A549 (cell line): ENCODE data around the gene PLD1. TPM values are rescaled to one million over a fixed set of nuclear protein-coding genes. Genes with fewer than 3 reads are reported as not detected.

Source experiments
- ATAC-seq, 2 experiments: fragments of 200-7000 bp in 1 of 2; fragments of >200 bp in 1 of 2; cut with Nextera tagmentation in 1 of 2; cut with Tn5 transposase in 1 of 2; 3 replicates each; pipeline versions ENCODE4 v1.8.0 to v1.9.1; 2018 to 2020; ENCODE audit warnings: mild to moderate bottlenecking in 1 of 2, moderate library complexity in 1 of 2
- CTCF ChIA-PET: fragments of 300-600 bp; sonication (Branson Sonifier 250); formaldehyde crosslinking; extraction: SDS; loops from one replicate; lab custom pipeline; 2021; ENCODE audit warnings: antibody characterized with exemption, inconsistent platforms; lab: Yijun Ruan, JAX
- POLR2A ChIA-PET: fragments of 350-600 bp; formaldehyde crosslinking; extraction: SDS; loops from one replicate; lab custom pipeline; 2021; ENCODE audit warnings: antibody characterized with exemption, inconsistent platforms; lab: Yijun Ruan, JAX
- DNase-seq, 2 experiments: peaks; one replicate each; pipeline versions ENCODE4 v3.0.0 to v3.0.0-alpha.2; 2011 to 2016; ENCODE audit warnings: low read depth in 1 of 2, low spot score in 1 of 2
- FAIRE-seq: peaks from 2 replicates; lab custom pipeline; 2011; peaks lifted over from hg19 to GRCh38; lab: Jason Lieb, UNC
- H3K27ac ChIP-seq, 2 experiments: fragments of >200 bp; sonication (Bioruptor Twin); formaldehyde crosslinking; 3 replicates each; pipeline ENCODE4 v1.5.1; 2016 to 2017
- H3K4me1 ChIP-seq: fragments of >200 bp; sonication (Bioruptor Twin); formaldehyde crosslinking; 3 replicates; pipeline ENCODE4 v1.6.1; 2016
- H3K4me2 ChIP-seq: fragments of >200 bp; sonication (Bioruptor Twin); formaldehyde crosslinking; 3 replicates; pipeline ENCODE4 v1.6.1; 2016
- H3K4me3 ChIP-seq: fragments of >200 bp; sonication (Bioruptor Twin); formaldehyde crosslinking; 3 replicates; pipeline ENCODE4 v1.5.1; 2016
- H3K9me3 ChIP-seq: fragments of >200 bp; sonication (Bioruptor Twin); formaldehyde crosslinking; 3 replicates; pipeline ENCODE4 v1.6.1; 2016
- CBX2 ChIP-seq: fragments of 200-600 bp; sonication (generic); IDR thresholded peaks from 2 replicates; pipeline ENCODE4 v1.6.1; 2016; ENCODE audit warnings: low read depth, mild to moderate bottlenecking, borderline replicate concordance
- CBX8 ChIP-seq: fragments of 200-600 bp; sonication (generic); IDR thresholded peaks from 2 replicates; pipeline ENCODE4 v1.6.1; 2016
- CEBPB ChIP-seq, 2 experiments: fragments of >200 bp in 1 of 2; sonication (Bioruptor Twin) in 1 of 2; formaldehyde crosslinking in 1 of 2; IDR thresholded peaks; 2 replicates each; pipeline ENCODE4 v1.6.1; 2012 to 2016
- CHD4 ChIP-seq: fragments of 200-600 bp; sonication (generic); IDR thresholded peaks from 2 replicates; pipeline ENCODE4 v1.6.1; 2016; ENCODE audit warnings: antibody characterized with exemption, mild to moderate bottlenecking, borderline replicate concordance
- FOSB ChIP-seq: fragments of 250-450 bp; sonication (Bioruptor Pico); IDR thresholded peaks from 2 replicates; pipeline ENCODE4 v1.5.0; 2020; ENCODE audit warnings: mild to moderate bottlenecking, moderate library complexity
- FOXS1 ChIP-seq: fragments of 250-450 bp; sonication (Bioruptor Pico); IDR thresholded peaks from 2 replicates; pipeline ENCODE4 v1.5.0; 2020; ENCODE audit warnings: mild to moderate bottlenecking, moderate library complexity
- HDAC2 ChIP-seq: fragments of 200-600 bp; sonication (generic); IDR thresholded peaks from 2 replicates; pipeline ENCODE4 v1.6.1; 2016
- HEYL ChIP-seq: fragments of 250-450 bp; sonication (Bioruptor Pico); IDR thresholded peaks from 2 replicates; pipeline ENCODE4 v1.8.0; 2021; ENCODE audit warnings: mild to moderate bottlenecking, moderate library complexity
- HOXB5 ChIP-seq: fragments of 250-450 bp; sonication (Bioruptor Pico); IDR thresholded peaks from 2 replicates; pipeline ENCODE4 v1.5.0; 2020; ENCODE audit warnings: mild to moderate bottlenecking, moderate library complexity
- JUNB ChIP-seq: fragments of >200 bp; sonication (Bioruptor Twin); formaldehyde crosslinking; IDR thresholded peaks from 2 replicates; pipeline ENCODE4 v1.6.1; 2016
- KDM1A ChIP-seq: fragments of 200-600 bp; sonication (generic); IDR thresholded peaks from 2 replicates; pipeline ENCODE4 v1.6.1; 2016; ENCODE audit warnings: low read depth, mild to moderate bottlenecking
- KDM5A ChIP-seq: fragments of 200-600 bp; sonication (generic); IDR thresholded peaks from 2 replicates; pipeline ENCODE4 v1.6.1; 2016; ENCODE audit warnings: antibody characterized with exemption, mild to moderate bottlenecking
- MAFK ChIP-seq: fragments of 450-650 bp; IDR thresholded peaks from 2 replicates; pipeline ENCODE4 v1.6.1; 2014; ENCODE audit not compliant: partially characterized antibody
- MYC ChIP-seq: IDR thresholded peaks from 2 replicates; pipeline ENCODE4 v1.6.1; 2012; ENCODE audit warnings: mild to moderate bottlenecking, inconsistent platforms, low read length, improper control_type of control experiment, borderline replicate concordance
- NPAS2 ChIP-seq: fragments of 250-450 bp; sonication (Bioruptor Pico); IDR thresholded peaks from 2 replicates; pipeline ENCODE4 v1.8.0; 2022; ENCODE audit warnings: mild to moderate bottlenecking, moderate library complexity, borderline replicate concordance
- PHF8 ChIP-seq: fragments of 200-600 bp; sonication (generic); IDR thresholded peaks from 2 replicates; pipeline ENCODE4 v1.6.1; 2016; ENCODE audit warnings: low read depth, mild to moderate bottlenecking, antibody characterized with exemption, moderate library complexity, borderline replicate concordance
- RCOR1 ChIP-seq: fragments of 150-350 bp; IDR thresholded peaks from 2 replicates; pipeline ENCODE4 v1.6.1; 2014; ENCODE audit warnings: antibody characterized with exemption, low read length, low read depth
- RFX5 ChIP-seq: fragments of 450-650 bp; IDR thresholded peaks from 2 replicates; pipeline ENCODE4 v1.7.1; 2014; ENCODE audit warnings: antibody characterized with exemption, mild to moderate bottlenecking, moderate library complexity
- RNF2 ChIP-seq: fragments of 200-600 bp; sonication (generic); IDR thresholded peaks from 2 replicates; pipeline ENCODE4 v1.6.1; 2016; ENCODE audit warnings: low read depth, mild to moderate bottlenecking, antibody characterized with exemption, moderate library complexity, borderline replicate concordance
- SMC3 ChIP-seq: fragments of >200 bp; sonication (Bioruptor Twin); formaldehyde crosslinking; IDR thresholded peaks from 3 replicates; pipeline ENCODE4 v1.6.1; 2018; ENCODE audit warnings: inconsistent platforms
- SREBF2 ChIP-seq: fragments of 450-650 bp; IDR thresholded peaks from 2 replicates; pipeline ENCODE4 v1.6.1; 2014; ENCODE audit warnings: mild to moderate bottlenecking, moderate library complexity
- TP53 ChIP-seq: fragments of 250-450 bp; sonication (Bioruptor Pico); IDR thresholded peaks from 2 replicates; pipeline ENCODE4 v1.5.0; 2021; ENCODE audit warnings: mild to moderate bottlenecking, moderate library complexity
- ZNF302 ChIP-seq: fragments of 250-450 bp; sonication (Bioruptor Pico); IDR thresholded peaks from 2 replicates; pipeline ENCODE4 v1.9.0; 2021; ENCODE audit warnings: inconsistent platforms, mild to moderate bottlenecking, moderate library complexity
- ZSCAN20 ChIP-seq: fragments of 250-450 bp; sonication (Bioruptor Pico); IDR thresholded peaks from 2 replicates; pipeline ENCODE4 v1.8.0; 2022; ENCODE audit warnings: mild to moderate bottlenecking, moderate library complexity
- WGBS: methylation state at CpG from one replicate; pipeline ENCODE4 v1.1.6; 2017; ENCODE audit errors: missing lambda C conversion rate; 5-methylcytosine and 5-hydroxymethylcytosine counted together
- polyA plus RNA-seq, 4 experiments: library from polyadenylated mRNA; depleted of rRNA in 3 of 4; stranded (reverse); fragments of >200 nt; fragmentation: RNase III in 1 of 4; extraction: RNeasy Plus Mini Kit Qiagen cat#74134 plus additional on column Dnase treatment in 1 of 4; gene quantifications; 2 replicates in 3 of 4; 3 replicates in 1 of 4; pipeline ENCODE4 v1.2.3, GENCODE V29; 2011 to 2017
- TF ChIP-seq, protein P1 (sequence below): fragments of 200-600 bp; sonication (generic); IDR thresholded peaks from 2 replicates; pipeline ENCODE4 v1.6.1; 2016; ENCODE audit warnings: antibody characterized with exemption, mild to moderate bottlenecking, moderate library complexity
- TF ChIP-seq, protein P2 (sequence below): fragments of 250-450 bp; sonication (Bioruptor Pico); IDR thresholded peaks from 2 replicates; pipeline ENCODE4 v1.5.0; 2021; ENCODE audit warnings: mild to moderate bottlenecking, moderate library complexity, borderline replicate concordance
- TF ChIP-seq, protein P3 (sequence below): fragments of 150-350 bp; IDR thresholded peaks from 2 replicates; pipeline ENCODE4 v1.6.1; 2014; ENCODE audit warnings: low read depth, mild to moderate bottlenecking, low read length

PLD1 gene
- polyA plus RNA-seq, 2 of the 4 experiments (the other 2 are of a cell fraction) = 6.6 to 27.2 TPM

DNA sequence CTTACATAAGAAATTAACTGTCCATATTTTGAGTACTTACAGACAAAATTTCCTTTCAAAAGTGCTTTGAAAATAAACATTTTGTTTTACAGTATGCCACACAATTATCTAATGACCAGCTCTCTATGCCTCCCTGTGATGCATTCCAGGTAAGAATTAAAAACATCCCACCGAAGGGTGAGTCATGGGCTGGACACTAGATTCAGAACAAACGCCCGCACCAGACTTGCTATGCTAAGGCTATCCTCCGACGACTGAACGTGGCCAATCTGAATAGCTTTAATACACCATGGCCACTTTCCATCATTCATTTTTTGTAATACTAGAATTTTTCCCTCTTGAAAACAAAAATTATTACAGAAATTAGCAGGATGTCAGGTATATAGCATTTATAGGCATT, 210.3 kb downstream of the PLD1 start:
- FAIRE-seq = no peak
- no peak overlapping the region for H3K27ac ChIP-seq
- POLR2A ChIA-PET = no interaction called here

DNA sequence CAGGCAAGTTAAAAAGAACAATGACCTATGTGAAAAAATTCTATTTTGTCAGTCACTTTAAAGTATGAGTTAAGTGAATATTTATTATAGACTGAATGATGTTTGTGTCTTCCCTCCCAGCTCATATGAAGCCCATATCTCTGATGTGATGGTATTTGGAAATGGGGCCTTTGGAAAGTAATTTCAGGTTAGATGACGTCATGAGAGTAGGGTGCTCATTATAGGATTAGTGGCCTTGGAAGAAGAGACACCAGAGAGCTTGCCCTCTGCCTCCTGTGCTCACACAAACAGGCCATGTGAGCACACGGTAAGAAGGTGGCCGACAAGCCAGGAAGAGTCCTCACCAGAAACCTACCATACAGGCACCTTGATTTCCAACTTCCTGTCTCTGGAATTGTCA, 211.3 kb downstream of the PLD1 start:
- no peak for ATAC-seq
- no peak for DNase-seq
- no peak for FAIRE-seq
- H3K4me1 ChIP-seq = no peaks in the 10 kb centered on the region
- H3K4me2 ChIP-seq = no peak overlapping the region
- ChIA-PET CTCF (no interaction called here), POLR2A (no interaction called here)
- 89% methylated on average over 3 of the region's 3 CpGs for WGBS
- no peak overlapping the region for H3K4me3 ChIP-seq
- no peaks in the 10 kb centered on the region for H3K9me3 ChIP-seq
- no peak overlapping the region for H3K27ac ChIP-seq
- TF ChIP-seq ZNF302 (no peak), MYC (no peak), RCOR1 (no peak), CEBPB (IDR thresholded peaks at IDR 0.05) (no peak), MAFK (no peak), SREBF2 (no peak), SMC3 (no peak), PHF8 (no peak), NPAS2 (no peak), HDAC2 (no peak), FOSB (CRISPR knock-in tag) (no peak), KDM5A (no peak), RNF2 (no peak), KDM1A (no peak), FOXS1 (no peak)
- TF ChIP-seq, protein P1, sequence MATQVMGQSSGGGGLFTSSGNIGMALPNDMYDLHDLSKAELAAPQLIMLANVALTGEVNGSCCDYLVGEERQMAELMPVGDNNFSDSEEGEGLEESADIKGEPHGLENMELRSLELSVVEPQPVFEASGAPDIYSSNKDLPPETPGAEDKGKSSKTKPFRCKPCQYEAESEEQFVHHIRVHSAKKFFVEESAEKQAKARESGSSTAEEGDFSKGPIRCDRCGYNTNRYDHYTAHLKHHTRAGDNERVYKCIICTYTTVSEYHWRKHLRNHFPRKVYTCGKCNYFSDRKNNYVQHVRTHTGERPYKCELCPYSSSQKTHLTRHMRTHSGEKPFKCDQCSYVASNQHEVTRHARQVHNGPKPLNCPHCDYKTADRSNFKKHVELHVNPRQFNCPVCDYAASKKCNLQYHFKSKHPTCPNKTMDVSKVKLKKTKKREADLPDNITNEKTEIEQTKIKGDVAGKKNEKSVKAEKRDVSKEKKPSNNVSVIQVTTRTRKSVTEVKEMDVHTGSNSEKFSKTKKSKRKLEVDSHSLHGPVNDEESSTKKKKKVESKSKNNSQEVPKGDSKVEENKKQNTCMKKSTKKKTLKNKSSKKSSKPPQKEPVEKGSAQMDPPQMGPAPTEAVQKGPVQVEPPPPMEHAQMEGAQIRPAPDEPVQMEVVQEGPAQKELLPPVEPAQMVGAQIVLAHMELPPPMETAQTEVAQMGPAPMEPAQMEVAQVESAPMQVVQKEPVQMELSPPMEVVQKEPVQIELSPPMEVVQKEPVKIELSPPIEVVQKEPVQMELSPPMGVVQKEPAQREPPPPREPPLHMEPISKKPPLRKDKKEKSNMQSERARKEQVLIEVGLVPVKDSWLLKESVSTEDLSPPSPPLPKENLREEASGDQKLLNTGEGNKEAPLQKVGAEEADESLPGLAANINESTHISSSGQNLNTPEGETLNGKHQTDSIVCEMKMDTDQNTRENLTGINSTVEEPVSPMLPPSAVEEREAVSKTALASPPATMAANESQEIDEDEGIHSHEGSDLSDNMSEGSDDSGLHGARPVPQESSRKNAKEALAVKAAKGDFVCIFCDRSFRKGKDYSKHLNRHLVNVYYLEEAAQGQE = no peak

More for the DNA sequence above, 210.3 kb downstream of the PLD1 start:
- no peak overlapping the region for H3K4me3 ChIP-seq
- ATAC-seq = no peak
- H3K9me3 ChIP-seq = no peaks in the 10 kb centered on the region
- WGBS = 91% methylated on average over 6 of the region's 6 CpGs
- CTCF ChIA-PET = interaction anchor here (1.1 kb wide), 1 partner anchor 638 kb away, joined by 3 read pairs; no protein-coding TSS in a partner anchor
- no peaks in the 10 kb centered on the region for H3K4me1 ChIP-seq
- no peak overlapping the region for H3K4me2 ChIP-seq
- DNase-seq = no peak
- no peak for TF ChIP-seq JUNB
- TF ChIP-seq CHD4 = no peak
- TF ChIP-seq KDM1A = no peak
- TF ChIP-seq RNF2 = no peak
- TF ChIP-seq, protein P2, sequence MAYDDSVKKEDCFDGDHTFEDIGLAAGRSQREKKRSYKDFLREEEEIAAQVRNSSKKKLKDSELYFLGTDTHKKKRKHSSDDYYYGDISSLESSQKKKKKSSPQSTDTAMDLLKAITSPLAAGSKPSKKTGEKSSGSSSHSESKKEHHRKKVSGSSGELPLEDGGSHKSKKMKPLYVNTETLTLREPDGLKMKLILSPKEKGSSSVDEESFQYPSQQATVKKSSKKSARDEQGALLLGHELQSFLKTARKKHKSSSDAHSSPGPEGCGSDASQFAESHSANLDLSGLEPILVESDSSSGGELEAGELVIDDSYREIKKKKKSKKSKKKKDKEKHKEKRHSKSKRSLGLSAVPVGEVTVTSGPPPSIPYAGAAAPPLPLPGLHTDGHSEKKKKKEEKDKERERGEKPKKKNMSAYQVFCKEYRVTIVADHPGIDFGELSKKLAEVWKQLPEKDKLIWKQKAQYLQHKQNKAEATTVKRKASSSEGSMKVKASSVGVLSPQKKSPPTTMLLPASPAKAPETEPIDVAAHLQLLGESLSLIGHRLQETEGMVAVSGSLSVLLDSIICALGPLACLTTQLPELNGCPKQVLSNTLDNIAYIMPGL (CRISPR knock-in tag) = no peak
- TF ChIP-seq NPAS2 = no peak
- TF ChIP-seq PHF8 = no peak
- no peak for TF ChIP-seq KDM5A
- no peak for TF ChIP-seq ZSCAN20
- TF ChIP-seq, protein P3, sequence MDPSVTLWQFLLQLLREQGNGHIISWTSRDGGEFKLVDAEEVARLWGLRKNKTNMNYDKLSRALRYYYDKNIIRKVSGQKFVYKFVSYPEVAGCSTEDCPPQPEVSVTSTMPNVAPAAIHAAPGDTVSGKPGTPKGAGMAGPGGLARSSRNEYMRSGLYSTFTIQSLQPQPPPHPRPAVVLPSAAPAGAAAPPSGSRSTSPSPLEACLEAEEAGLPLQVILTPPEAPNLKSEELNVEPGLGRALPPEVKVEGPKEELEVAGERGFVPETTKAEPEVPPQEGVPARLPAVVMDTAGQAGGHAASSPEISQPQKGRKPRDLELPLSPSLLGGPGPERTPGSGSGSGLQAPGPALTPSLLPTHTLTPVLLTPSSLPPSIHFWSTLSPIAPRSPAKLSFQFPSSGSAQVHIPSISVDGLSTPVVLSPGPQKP = no peak
- TF ChIP-seq HOXB5 (CRISPR knock-in tag) = no peak
- TF ChIP-seq, protein P1 = no peak
- no peak for TF ChIP-seq CBX2
- no peak for TF ChIP-seq CBX8
- no peak for TF ChIP-seq TP53
- TF ChIP-seq RFX5 = no peak
- no peak for TF ChIP-seq HEYL
